GM12865 (cell line): ENCODE data around the gene COL5A2.

Experiments used
- DNase-seq: peaks from one replicate; pipeline ENCODE4 v3.0.0; 2010; ENCODE audit warnings: low read depth
- H3K4me3 ChIP-seq: 2 replicates; pipeline ENCODE4 v1.5.1; 2011; ENCODE audit warnings: mild to moderate bottlenecking, low read depth, low read length, control low read depth
- TF ChIP-seq, protein P1 (sequence below): IDR thresholded peaks from 2 replicates; pipeline ENCODE4 v1.5.1; 2011; ENCODE audit warnings: low read length, control low read depth, low read depth, inconsistent platforms; ENCODE audit not compliant: insufficient read depth; ENCODE audit errors: missing control alignments

The COL5A2 gene

DNA sequence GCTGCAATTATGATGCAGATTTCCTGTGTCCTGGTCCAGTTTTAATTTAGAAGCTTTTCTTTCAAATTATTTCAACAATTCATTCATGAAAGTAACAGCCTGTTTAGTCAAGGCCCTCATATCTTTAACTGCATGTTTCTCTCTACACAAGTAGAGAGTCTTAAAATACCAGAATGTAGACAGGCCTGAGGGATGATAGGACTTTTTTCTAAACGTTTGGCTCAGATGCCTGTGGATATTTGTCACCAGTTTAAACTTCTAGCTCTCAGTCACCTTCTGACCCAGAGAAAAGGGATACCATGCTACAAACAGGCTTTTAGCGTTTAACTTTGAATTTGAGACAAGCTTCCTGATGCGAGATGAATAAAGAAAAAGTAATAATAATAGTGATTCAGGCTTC, 15.7 kb downstream of the COL5A2 start:
- TF ChIP-seq, protein P1, sequence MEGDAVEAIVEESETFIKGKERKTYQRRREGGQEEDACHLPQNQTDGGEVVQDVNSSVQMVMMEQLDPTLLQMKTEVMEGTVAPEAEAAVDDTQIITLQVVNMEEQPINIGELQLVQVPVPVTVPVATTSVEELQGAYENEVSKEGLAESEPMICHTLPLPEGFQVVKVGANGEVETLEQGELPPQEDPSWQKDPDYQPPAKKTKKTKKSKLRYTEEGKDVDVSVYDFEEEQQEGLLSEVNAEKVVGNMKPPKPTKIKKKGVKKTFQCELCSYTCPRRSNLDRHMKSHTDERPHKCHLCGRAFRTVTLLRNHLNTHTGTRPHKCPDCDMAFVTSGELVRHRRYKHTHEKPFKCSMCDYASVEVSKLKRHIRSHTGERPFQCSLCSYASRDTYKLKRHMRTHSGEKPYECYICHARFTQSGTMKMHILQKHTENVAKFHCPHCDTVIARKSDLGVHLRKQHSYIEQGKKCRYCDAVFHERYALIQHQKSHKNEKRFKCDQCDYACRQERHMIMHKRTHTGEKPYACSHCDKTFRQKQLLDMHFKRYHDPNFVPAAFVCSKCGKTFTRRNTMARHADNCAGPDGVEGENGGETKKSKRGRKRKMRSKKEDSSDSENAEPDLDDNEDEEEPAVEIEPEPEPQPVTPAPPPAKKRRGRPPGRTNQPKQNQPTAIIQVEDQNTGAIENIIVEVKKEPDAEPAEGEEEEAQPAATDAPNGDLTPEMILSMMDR = no peak
- DNase-seq = no peak
- no peak overlapping the region for H3K4me3 ChIP-seq

DNA sequence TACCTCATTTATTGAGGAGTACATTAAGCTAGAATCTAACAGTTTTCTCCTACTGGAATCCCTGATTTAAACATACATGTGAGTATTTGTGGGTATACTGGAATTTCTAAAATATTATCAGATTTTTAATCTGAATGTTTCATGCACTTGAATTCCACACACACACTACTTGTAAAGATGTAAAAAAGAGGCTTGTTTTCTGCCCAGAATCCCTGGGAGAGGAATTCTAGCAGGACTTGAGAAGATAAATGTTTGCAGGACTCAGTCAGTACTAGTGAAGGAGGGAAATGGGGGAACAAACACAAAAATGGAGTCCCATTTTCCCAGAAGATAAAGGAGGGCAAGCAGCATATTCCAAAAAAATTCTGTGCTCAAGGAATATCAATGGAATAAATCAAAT, 17.0 kb downstream of the COL5A2 start:
- DNase-seq = no peak
- no peak overlapping the region for H3K4me3 ChIP-seq
- TF ChIP-seq, protein P1 = no peak

DNA sequence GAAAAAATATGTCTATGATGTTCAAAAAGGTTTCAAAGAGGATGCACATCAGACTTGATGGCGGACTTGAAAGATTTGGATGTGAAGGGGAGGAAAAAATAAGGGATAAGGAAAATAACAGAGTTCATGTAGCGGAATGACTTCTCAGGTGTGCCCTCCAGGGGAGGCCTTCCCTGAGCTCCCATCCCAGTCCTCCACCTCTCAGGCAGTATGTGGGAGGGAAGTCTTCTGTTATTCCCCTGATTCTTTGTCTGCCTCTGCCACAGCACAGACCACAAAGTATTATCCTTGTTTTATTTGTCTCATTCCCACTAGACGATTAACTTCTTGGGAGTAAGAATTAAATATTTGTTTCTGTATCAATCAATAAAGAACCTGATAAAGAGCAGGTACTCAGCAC, 17.7 kb downstream of the COL5A2 start:
- no peak overlapping the region for H3K4me3 ChIP-seq
- DNase-seq = no peak
- TF ChIP-seq, protein P1 = no peak

DNA sequence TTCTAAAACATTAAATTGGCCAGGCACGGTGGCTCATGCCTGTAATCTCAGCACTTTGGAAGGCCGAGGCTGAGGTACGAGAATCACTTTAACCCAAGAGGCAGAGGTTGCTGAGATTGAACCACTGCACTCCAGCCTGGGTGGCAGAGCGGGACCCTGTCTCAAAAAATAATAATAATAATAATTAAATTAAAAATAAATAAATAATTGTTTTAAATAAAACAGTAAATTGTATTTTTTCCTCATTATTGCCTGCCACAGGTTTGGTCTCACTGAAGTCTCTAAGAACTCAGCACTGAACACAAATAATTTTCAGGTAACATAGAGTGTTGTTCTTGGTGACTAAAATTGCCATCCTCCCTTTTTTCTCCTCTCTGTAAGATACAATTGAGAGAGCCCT, 19.8 kb downstream of the COL5A2 start:
- no peak for DNase-seq
- TF ChIP-seq, protein P1 = no peak
- H3K4me3 ChIP-seq = no peak overlapping the region

DNA sequence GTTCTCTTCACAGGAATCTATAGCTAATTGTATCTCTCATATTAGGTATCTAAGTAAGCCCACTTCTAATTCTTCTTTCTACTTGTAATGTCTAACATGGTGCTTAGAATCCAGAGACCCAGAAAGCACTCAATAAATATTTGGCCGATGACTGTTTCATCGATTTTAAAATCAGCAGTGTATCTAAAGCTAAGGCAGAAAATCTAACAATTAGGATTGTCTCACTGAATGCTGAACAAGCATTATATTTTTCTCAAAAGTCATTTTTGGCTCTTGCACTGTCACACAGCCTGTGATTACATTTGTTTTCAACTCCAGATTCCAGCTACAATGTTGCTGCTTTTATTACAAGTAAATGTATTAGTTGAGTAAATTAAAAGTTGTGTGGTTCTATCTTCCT, 20.3 kb downstream of the COL5A2 start:
- no peak overlapping the region for H3K4me3 ChIP-seq
- DNase-seq = no peak

DNA sequence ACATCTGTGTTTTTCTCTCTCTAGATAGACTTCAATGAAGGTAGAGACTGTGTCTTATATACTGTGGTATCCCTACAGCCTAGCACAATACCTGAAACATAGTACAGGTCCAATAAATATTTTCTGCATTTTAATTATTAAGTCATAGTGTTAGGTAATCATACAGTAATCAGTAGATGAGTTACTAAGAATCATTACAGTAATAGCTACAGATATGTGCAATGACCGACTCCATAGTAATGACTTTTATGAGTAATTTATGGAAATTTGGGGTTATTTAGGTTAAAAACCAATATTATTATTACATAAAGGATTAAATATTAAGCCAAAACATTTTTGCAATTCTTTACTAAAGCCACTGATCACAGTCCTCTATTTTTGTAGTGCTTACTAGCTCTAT, 21.6 kb downstream of the COL5A2 start:
- no peak overlapping the region for H3K4me3 ChIP-seq
- no peak for DNase-seq
- TF ChIP-seq, protein P1 = no peak

More for the DNA sequence above, 20.3 kb downstream of the COL5A2 start:
- TF ChIP-seq, protein P1 = no peak

DNA sequence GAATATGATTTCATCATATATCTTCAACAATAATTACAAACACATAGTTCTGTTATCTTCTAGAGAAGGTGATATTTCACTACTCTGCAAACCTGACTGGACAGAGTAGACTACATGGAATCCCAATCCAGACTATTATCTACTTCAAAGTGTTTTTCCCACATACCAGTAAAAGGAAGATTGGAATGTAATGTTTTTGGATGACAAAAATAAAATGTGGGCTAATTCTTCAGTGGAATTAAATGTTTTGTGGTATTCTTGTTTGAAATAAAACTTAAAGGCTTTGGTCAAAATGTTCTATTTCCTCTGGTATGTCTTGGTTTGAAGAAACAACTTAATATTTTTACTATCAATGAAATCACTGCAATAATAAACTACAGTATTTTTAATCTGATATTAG, 22.1 kb downstream of the COL5A2 start:
- no peak for DNase-seq
- TF ChIP-seq, protein P1 = no peak
- no peak overlapping the region for H3K4me3 ChIP-seq
